HG03378 (cell line): ENCODE measurements around the gene MNX1.

Experiments
- ATAC-seq: cut with Tn5 transposase; IDR thresholded peaks from one replicate; pipeline ENCODE4 v1.9.1; 2021; ENCODE audit warnings: mild to moderate bottlenecking, moderate library complexity; ENCODE audit not compliant: unreplicated experiment

The MNX1 gene

GRCh38 chr7:157010588-157011332 lies at the start of gene MNX1:
TSS of gene MNX1 (minus strand) at chr7:157010663. CDS start at chr7:157010350, 313 bp downstream.
- ATAC-seq, result peak; percentile 48

- no peak for ATAC-seq
Observed at GRCh38 chr7:157059534-157059933, 49.1 kb upstream of the MNX1 start.

- ATAC-seq, result no peak
Observed at GRCh38 chr7:157058701-157059100, 48.2 kb upstream of the MNX1 start.

- ATAC-seq, result no peak
Observed at GRCh38 chr7:157058068-157058467, 47.6 kb upstream of the MNX1 start.

- ATAC-seq, result no peak
Observed at GRCh38 chr7:157056957-157057902, 46.8 kb upstream of the MNX1 start.

GRCh38 chr7:157056246-157056645 lies 45.8 kb upstream of the MNX1 start:
- no peak for ATAC-seq

- ATAC-seq, result no peak
Observed at GRCh38 chr7:157054927-157055326, 44.5 kb upstream of the MNX1 start.

- no peak for ATAC-seq
Observed at GRCh38 chr7:157053118-157053517, 42.7 kb upstream of the MNX1 start.

- no peak for ATAC-seq
Observed at GRCh38 chr7:157047148-157047547, 36.7 kb upstream of the MNX1 start.

GRCh38 chr7:157046681-157047080 lies 36.2 kb upstream of the MNX1 start:
- ATAC-seq, result no peak

- ATAC-seq, result no peak
Observed at GRCh38 chr7:157044943-157045660, 34.6 kb upstream of the MNX1 start.

GRCh38 chr7:157044147-157044687 lies 33.8 kb upstream of the MNX1 start:
- no peak for ATAC-seq

- ATAC-seq, result no peak
Observed at GRCh38 chr7:157043745-157044144, 33.3 kb upstream of the MNX1 start.

GRCh38 chr7:157041514-157042277 lies 31.2 kb upstream of the MNX1 start:
- ATAC-seq, result no peak

GRCh38 chr7:157041004-157041403 lies 30.5 kb upstream of the MNX1 start:
- no peak for ATAC-seq

GRCh38 chr7:157037635-157038034 lies 27.2 kb upstream of the MNX1 start:
- ATAC-seq, result no peak

GRCh38 chr7:157037028-157037427 lies 26.6 kb upstream of the MNX1 start:
- ATAC-seq, result no peak

GRCh38 chr7:157035979-157036378 lies 25.5 kb upstream of the MNX1 start:
- no peak for ATAC-seq

- ATAC-seq, result no peak
Observed at GRCh38 chr7:157035302-157035701, 24.8 kb upstream of the MNX1 start.
